BJ (cell line): Measurements from ENCODE around the gene GALNT1. TPM values are rescaled to one million over a fixed set of nuclear protein-coding genes. Genes with fewer than 3 reads are reported as not detected.

Source experiments
- CTCF ChIA-PET: fragments of 350-600 bp; formaldehyde crosslinking; extraction: SDS; loops from one replicate; lab custom pipeline; 2021; ENCODE audit warnings: antibody characterized with exemption, inconsistent platforms; lab: Yijun Ruan, JAX
- POLR2A ChIA-PET: fragments of 300-600 bp; sonication (Branson Sonifier 250); formaldehyde crosslinking; extraction: SDS; loops from one replicate; lab custom pipeline; 2021; ENCODE audit warnings: antibody characterized with exemption; lab: Charles Lee
- DNase-seq: peaks from one replicate; pipeline ENCODE4 v3.0.0-alpha.2; 2011; ENCODE audit warnings: low read depth
- H3K27me3 ChIP-seq: 2 replicates; pipeline ENCODE4 v1.6.0; 2011; ENCODE audit warnings: low read length; ENCODE audit not compliant: control insufficient read depth, insufficient read depth
- H3K36me3 ChIP-seq: 2 replicates; pipeline ENCODE4 v1.5.1; 2011; ENCODE audit warnings: low read length; ENCODE audit not compliant: control insufficient read depth, insufficient read depth
- H3K4me3 ChIP-seq: 2 replicates; pipeline ENCODE4 v1.5.1; 2011; ENCODE audit warnings: low read depth, mild to moderate bottlenecking, control low read depth, low read length
- polyA plus RNA-seq: library from polyadenylated mRNA; depleted of rRNA; stranded (reverse); fragments of >200 nt; gene quantifications from 2 replicates; pipeline ENCODE4 v1.2.3, GENCODE V29; 2011
- TF ChIP-seq, protein P1 (sequence below): IDR thresholded peaks from 2 replicates; pipeline ENCODE4 v1.5.1; 2011; ENCODE audit warnings: low read depth, mild to moderate bottlenecking, control low read depth, inconsistent platforms, low read length, moderate library complexity; ENCODE audit not compliant: insufficient read depth

Gene GALNT1
- polyA plus RNA-seq, 1 experiment = 23.3 TPM

DNA sequence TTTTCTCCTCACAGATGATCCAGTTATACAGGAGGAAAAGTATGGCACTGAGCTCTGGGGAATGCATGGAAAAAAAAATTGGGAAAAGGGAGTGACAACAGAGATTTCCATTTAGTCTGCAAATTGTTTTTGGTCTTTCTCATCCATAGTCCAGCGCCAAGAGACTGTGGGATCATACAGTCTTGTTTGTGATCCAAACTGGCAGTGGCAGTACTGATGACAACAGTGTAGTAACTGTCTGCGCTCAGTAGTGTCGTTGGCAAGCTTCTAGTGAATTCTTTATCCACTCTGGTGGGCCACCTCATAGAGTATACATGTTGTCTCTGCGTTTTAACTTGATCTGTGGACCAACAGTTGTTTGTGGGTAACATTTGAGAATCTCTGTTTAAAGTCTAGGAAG lies 37.9 kb downstream of the GALNT1 start:
- DNase-seq = no peak
- no peaks in the 10 kb centered on the region for H3K36me3 ChIP-seq
- TF ChIP-seq, protein P1, sequence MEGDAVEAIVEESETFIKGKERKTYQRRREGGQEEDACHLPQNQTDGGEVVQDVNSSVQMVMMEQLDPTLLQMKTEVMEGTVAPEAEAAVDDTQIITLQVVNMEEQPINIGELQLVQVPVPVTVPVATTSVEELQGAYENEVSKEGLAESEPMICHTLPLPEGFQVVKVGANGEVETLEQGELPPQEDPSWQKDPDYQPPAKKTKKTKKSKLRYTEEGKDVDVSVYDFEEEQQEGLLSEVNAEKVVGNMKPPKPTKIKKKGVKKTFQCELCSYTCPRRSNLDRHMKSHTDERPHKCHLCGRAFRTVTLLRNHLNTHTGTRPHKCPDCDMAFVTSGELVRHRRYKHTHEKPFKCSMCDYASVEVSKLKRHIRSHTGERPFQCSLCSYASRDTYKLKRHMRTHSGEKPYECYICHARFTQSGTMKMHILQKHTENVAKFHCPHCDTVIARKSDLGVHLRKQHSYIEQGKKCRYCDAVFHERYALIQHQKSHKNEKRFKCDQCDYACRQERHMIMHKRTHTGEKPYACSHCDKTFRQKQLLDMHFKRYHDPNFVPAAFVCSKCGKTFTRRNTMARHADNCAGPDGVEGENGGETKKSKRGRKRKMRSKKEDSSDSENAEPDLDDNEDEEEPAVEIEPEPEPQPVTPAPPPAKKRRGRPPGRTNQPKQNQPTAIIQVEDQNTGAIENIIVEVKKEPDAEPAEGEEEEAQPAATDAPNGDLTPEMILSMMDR = no peak
- H3K27me3 ChIP-seq = no peaks in the 10 kb centered on the region
- ChIA-PET CTCF (no interaction called here), POLR2A (no interaction called here)
- no peak overlapping the region for H3K4me3 ChIP-seq

DNA sequence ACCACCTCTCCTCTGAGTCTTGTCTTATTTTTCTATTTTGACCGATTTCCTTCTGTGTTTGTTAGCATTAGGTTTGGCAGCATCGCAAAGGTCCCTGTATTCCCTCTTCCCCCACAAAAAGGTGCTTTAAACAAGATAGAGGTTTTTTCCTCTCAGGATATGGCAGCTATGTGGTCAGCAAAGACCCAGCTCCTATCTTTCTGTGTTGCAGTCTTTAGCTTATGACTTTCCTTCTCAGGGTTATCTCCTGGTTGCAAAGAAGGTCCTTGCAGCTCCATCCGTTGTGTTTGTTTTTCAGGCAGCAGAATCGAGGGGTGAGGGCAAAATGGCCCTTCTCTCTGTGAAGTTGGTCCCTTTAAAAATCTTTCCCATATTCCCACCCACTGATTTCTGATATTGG lies 38.4 kb downstream of the GALNT1 start:
- TF ChIP-seq, protein P1 = no peak
- DNase-seq = no peak
- CTCF ChIA-PET = no interaction called here
- no peak overlapping the region for H3K4me3 ChIP-seq
- H3K36me3 ChIP-seq = no peaks in the 10 kb centered on the region
- no peaks in the 10 kb centered on the region for H3K27me3 ChIP-seq
- POLR2A ChIA-PET = no interaction called here

- DNase-seq = no peak
- POLR2A ChIA-PET = no interaction called here
- CTCF ChIA-PET = no interaction called here
- Histone ChIP-seq H3K4me3 (no peak overlapping the region), H3K36me3 (no peaks in the 10 kb centered on the region), H3K27me3 (no peaks in the 10 kb centered on the region)
- TF ChIP-seq, protein P1 = no peak
Observed at GRCh38 chr18:35620765-35621164, 39.2 kb downstream of the GALNT1 start.

DNA sequence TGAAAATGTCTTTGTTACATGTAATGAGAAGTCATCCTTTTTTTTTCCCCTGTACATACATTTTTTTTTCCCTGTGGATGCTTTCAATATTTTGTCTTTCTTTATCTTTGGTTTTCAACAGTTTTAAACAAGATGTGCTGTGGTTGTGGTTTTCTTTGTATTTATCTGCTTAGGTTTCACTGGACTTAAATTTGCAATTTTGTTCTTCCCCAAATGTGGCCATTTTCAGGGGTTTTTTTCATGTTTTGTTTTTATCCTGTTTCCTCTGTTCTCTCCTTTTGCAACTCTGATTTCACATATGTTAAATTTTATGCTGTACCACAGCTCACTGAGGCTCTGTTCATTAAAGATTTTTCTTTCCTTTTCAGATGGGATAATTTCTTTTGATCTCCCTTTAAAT lies 41.7 kb downstream of the GALNT1 start:
- CTCF ChIA-PET = no interaction called here
- Histone ChIP-seq H3K36me3 (no peaks in the 10 kb centered on the region), H3K4me3 (no peak overlapping the region), H3K27me3 (no peaks in the 10 kb centered on the region)
- POLR2A ChIA-PET = no interaction called here
- DNase-seq = no peak
- TF ChIP-seq, protein P1 = no peak

- Histone ChIP-seq H3K36me3 (no peaks in the 10 kb centered on the region), H3K4me3 (no peak overlapping the region), H3K27me3 (no peaks in the 10 kb centered on the region)
- DNase-seq = no peak
- TF ChIP-seq, protein P1 = no peak
- ChIA-PET POLR2A (no interaction called here), CTCF (no interaction called here)
Observed at GRCh38 chr18:35624146-35624545, 42.6 kb downstream of the GALNT1 start.
